Measurements from ENCODE around the gene FAM110C.
A peak's percentile ranks its signal among the peaks of the same experiment; 100 is the strongest.

FAM110C gene

DNA sequence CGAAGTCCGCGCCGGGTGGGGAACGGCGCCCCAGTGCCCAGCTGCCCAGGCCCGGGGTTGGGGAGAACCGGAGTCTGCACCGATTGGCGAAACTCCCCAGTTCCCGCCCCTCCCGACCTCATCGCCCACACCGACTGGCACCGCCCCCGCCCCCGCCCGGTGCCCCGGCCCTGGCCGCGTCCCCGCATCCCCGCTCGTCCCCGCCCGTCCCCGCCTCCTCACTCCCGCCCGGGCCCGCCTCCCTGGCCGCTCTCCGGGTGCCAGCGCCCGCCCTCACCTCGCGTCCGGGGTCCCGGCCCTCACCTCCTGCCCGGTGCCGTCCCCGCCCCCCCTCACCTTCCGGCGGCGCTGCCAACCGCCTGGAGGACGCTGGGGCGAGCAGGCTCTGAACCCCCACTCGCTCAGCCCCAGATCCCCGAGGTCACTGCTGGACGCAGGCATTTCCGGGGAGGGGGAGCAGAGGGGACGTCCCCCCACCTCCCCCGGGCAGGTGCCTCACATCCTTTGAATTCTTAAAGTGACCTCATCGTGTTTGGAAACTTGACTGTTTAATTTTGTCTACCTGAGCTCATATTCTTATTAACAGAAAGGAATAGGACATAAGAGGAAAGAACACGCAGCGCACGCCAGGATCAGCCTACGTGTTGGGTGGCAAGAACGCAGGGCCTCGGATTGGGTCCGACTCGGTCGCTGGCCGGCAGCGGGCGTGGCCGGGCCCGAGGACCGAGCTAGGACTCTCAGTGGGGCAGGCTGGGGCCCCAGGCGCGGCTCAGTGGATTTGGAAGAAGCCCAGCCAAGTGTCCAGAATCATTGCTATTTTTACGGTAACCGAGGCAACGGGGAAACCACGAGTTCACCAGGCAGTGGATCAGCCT is at the start of gene FAM110C:
Gene FAM110C (minus strand): TSS at position 35 of the 875 bp plus-strand sequence. CDS start 120 bp downstream, outside the sequence.
- H3K27ac ChIP-seq (ENCODE audit: low read depth, low read length), result no peak within 1 kb of the TSS
- H3K27me3 ChIP-seq (ENCODE audit: control insufficient read depth in 5 of 5, insufficient read depth in 4 of 5, low read length in 5 of 5), result peaks cover 17 to 39% (median 29%) of the 10 kb centered on the region in 5 donors

GRCh38 chr2:92326-92725 is 46.0 kb upstream of the FAM110C start:
- Histone ChIP-seq H3K9ac (ENCODE audit: low read length in 5 of 5) (no peak overlapping the region), H3K4me1 (ENCODE audit: control insufficient read depth in 5 of 5, insufficient read depth in 5 of 5, low read length in 5 of 5) (no peaks in the 10 kb centered on the region), H3K27ac (ENCODE audit: low read depth, low read length) (no peak overlapping the region), H3K4me3 (ENCODE audit: low read depth in 1 of 5, low read length in 5 of 5) (no peak overlapping the region), H3K9me3 (ENCODE audit: control insufficient read depth in 5 of 5, low read length in 5 of 5) (peaks cover 0 to 3% (median 0%) of the 10 kb centered on the region in 5 donors), H3K36me3 (ENCODE audit: control insufficient read depth in 5 of 5, insufficient read depth in 5 of 5, low read length in 5 of 5) (no peaks in the 10 kb centered on the region), H3K27me3 (ENCODE audit: control insufficient read depth in 5 of 5, insufficient read depth in 4 of 5, low read length in 5 of 5) (peaks cover 0 to 3% (median 0%) of the 10 kb centered on the region in 5 donors)

More for the DNA sequence above, at the start of gene FAM110C:
- H3K36me3 ChIP-seq (ENCODE audit: control insufficient read depth in 5 of 5, insufficient read depth in 5 of 5, low read length in 5 of 5), result no peaks in the 10 kb centered on the region
- peak within 1 kb of the TSS in 1 of 5 donors; percentile 52 for H3K9ac ChIP-seq (ENCODE audit: low read length in 5 of 5)
- peaks cover 0 to 3% (median 0%) of the 10 kb centered on the region in 5 donors for H3K9me3 ChIP-seq (ENCODE audit: control insufficient read depth in 5 of 5, low read length in 5 of 5)
- H3K4me1 ChIP-seq (ENCODE audit: control insufficient read depth in 5 of 5, insufficient read depth in 5 of 5, low read length in 5 of 5), result peaks cover 0 to 28% (median 18%) of the 10 kb centered on the region in 5 donors
- peak within 1 kb of the TSS in 4 of 5 donors; percentile 39 to 66 (median 48) for H3K4me3 ChIP-seq (ENCODE audit: low read depth in 1 of 5, low read length in 5 of 5)

- Histone ChIP-seq H3K27ac (ENCODE audit: low read depth, low read length) (no peak overlapping the region), H3K27me3 (ENCODE audit: control insufficient read depth in 5 of 5, insufficient read depth in 4 of 5, low read length in 5 of 5) (peaks cover 0 to 3% (median 0%) of the 10 kb centered on the region in 5 donors), H3K9me3 (ENCODE audit: control insufficient read depth in 5 of 5, low read length in 5 of 5) (peaks cover 0 to 3% (median 0%) of the 10 kb centered on the region in 5 donors), H3K36me3 (ENCODE audit: control insufficient read depth in 5 of 5, insufficient read depth in 5 of 5, low read length in 5 of 5) (no peaks in the 10 kb centered on the region), H3K4me1 (ENCODE audit: control insufficient read depth in 5 of 5, insufficient read depth in 5 of 5, low read length in 5 of 5) (no peaks in the 10 kb centered on the region), H3K9ac (ENCODE audit: low read length in 5 of 5) (no peak overlapping the region), H3K4me3 (ENCODE audit: low read depth in 1 of 5, low read length in 5 of 5) (no peak overlapping the region)
Measured at GRCh38 chr2:90645-91312, 44.5 kb upstream of the FAM110C start.

- H3K36me3 ChIP-seq (ENCODE audit: control insufficient read depth in 5 of 5, insufficient read depth in 5 of 5, low read length in 5 of 5), result no peaks in the 10 kb centered on the region
- peaks cover 0 to 5% (median 0%) of the 10 kb centered on the region in 5 donors for H3K27me3 ChIP-seq (ENCODE audit: control insufficient read depth in 5 of 5, insufficient read depth in 4 of 5, low read length in 5 of 5)
- no peak overlapping the region for H3K4me3 ChIP-seq (ENCODE audit: low read depth in 1 of 5, low read length in 5 of 5)
- no peaks in the 10 kb centered on the region for H3K4me1 ChIP-seq (ENCODE audit: control insufficient read depth in 5 of 5, insufficient read depth in 5 of 5, low read length in 5 of 5)
- no peaks in the 10 kb centered on the region for H3K9me3 ChIP-seq (ENCODE audit: control insufficient read depth in 5 of 5, low read length in 5 of 5)
- H3K27ac ChIP-seq (ENCODE audit: low read depth, low read length), result no peak overlapping the region
- no peak overlapping the region for H3K9ac ChIP-seq (ENCODE audit: low read length in 5 of 5)
Measured at GRCh38 chr2:85761-86160, 39.5 kb upstream of the FAM110C start.

DNA sequence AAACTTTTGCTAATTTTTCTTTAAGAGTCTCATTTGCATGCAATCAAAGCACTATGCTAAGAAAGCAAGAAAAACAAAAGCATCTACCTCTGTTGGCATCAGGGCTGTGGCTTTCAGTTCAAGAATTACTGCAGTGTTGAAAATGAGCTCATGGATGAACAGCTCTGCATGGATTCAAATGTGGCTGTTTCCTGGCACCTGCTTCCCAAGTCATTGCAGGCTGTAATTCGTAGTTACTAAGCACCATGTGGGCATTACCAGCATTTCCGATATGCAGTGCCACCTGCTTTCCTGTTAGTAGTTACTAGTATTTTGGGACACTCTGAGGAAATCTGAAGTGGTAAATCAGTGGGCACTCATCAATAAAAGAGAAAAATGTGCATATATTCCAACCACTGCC is 37.8 kb upstream of the FAM110C start:
- no peaks in the 10 kb centered on the region for H3K9me3 ChIP-seq (ENCODE audit: control insufficient read depth in 5 of 5, low read length in 5 of 5)
- H3K36me3 ChIP-seq (ENCODE audit: control insufficient read depth in 5 of 5, insufficient read depth in 5 of 5, low read length in 5 of 5), result no peaks in the 10 kb centered on the region
- no peaks in the 10 kb centered on the region for H3K4me1 ChIP-seq (ENCODE audit: control insufficient read depth in 5 of 5, insufficient read depth in 5 of 5, low read length in 5 of 5)
- no peak overlapping the region for H3K27ac ChIP-seq (ENCODE audit: low read depth, low read length)
- no peak overlapping the region for H3K9ac ChIP-seq (ENCODE audit: low read length in 5 of 5)
- no peak overlapping the region for H3K4me3 ChIP-seq (ENCODE audit: low read depth in 1 of 5, low read length in 5 of 5)
- peaks cover 0 to 7% (median 5%) of the 10 kb centered on the region in 5 donors for H3K27me3 ChIP-seq (ENCODE audit: control insufficient read depth in 5 of 5, insufficient read depth in 4 of 5, low read length in 5 of 5)

DNA sequence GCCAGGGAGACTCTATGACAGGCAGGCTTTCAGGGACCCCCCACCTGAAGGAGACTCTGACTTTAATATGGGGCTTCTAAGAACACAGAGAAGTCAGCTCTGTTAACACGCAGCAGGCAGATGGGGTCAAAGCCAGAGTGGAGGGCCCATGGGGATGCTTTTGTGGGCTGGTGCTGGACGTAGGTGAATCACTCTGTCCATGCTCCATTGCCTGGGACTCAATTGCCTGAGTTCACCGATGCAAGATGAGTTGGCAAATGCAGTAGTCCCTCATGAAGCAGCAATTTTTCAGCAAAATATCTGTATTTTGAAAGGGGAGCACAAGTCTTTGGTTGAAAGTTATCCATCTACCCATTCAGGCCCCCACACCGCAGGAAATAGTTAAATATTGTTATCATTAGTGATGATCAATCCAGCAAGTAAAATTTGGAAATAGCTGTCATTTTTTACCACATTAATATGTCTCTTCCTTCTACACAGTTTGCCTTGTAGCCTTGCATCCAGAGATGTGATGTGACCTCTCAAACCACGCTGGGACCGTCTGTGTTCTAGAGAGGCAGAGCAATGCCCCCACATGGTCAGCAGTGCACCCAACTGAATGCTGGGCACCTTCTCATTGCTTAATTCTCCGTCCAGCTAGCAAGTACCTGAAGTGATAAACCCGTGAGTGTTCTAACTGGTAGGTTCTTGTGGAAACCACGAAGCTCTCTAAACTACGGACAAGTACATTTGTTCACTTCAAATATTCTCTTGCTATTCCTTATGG is 34.8 kb upstream of the FAM110C start:
- Histone ChIP-seq H3K4me1 (ENCODE audit: control insufficient read depth in 5 of 5, insufficient read depth in 5 of 5, low read length in 5 of 5) (no peaks in the 10 kb centered on the region), H3K4me3 (ENCODE audit: low read depth in 1 of 5, low read length in 5 of 5) (no peak overlapping the region)

GRCh38 chr2:80378-80777 is 34.1 kb upstream of the FAM110C start:
- H3K9me3 ChIP-seq (ENCODE audit: control insufficient read depth in 5 of 5, low read length in 5 of 5), result peaks cover 0 to under 1% (median 0%) of the 10 kb centered on the region in 5 donors
- no peak overlapping the region for H3K27ac ChIP-seq (ENCODE audit: low read depth, low read length)
- no peaks in the 10 kb centered on the region for H3K4me1 ChIP-seq (ENCODE audit: control insufficient read depth in 5 of 5, insufficient read depth in 5 of 5, low read length in 5 of 5)
- no peak overlapping the region for H3K9ac ChIP-seq (ENCODE audit: low read length in 5 of 5)
- peaks cover 0 to 7% (median 5%) of the 10 kb centered on the region in 5 donors for H3K27me3 ChIP-seq (ENCODE audit: control insufficient read depth in 5 of 5, insufficient read depth in 4 of 5, low read length in 5 of 5)
- no peak overlapping the region for H3K4me3 ChIP-seq (ENCODE audit: low read depth in 1 of 5, low read length in 5 of 5)
- H3K36me3 ChIP-seq (ENCODE audit: control insufficient read depth in 5 of 5, insufficient read depth in 5 of 5, low read length in 5 of 5), result no peaks in the 10 kb centered on the region

More for the DNA sequence above, 34.8 kb upstream of the FAM110C start:
- no peak overlapping the region for H3K9ac ChIP-seq (ENCODE audit: low read length in 5 of 5)
- H3K27me3 ChIP-seq (ENCODE audit: control insufficient read depth in 5 of 5, insufficient read depth in 4 of 5, low read length in 5 of 5), result peaks cover 0 to 7% (median 5%) of the 10 kb centered on the region in 5 donors
- H3K36me3 ChIP-seq (ENCODE audit: control insufficient read depth in 5 of 5, insufficient read depth in 5 of 5, low read length in 5 of 5), result no peaks in the 10 kb centered on the region
- no peak overlapping the region for H3K27ac ChIP-seq (ENCODE audit: low read depth, low read length)
- no peaks in the 10 kb centered on the region for H3K9me3 ChIP-seq (ENCODE audit: control insufficient read depth in 5 of 5, low read length in 5 of 5)

GRCh38 chr2:71309-72035 is 25.2 kb upstream of the FAM110C start:
- H3K4me3 ChIP-seq (ENCODE audit: low read depth in 1 of 5, low read length in 5 of 5), result no peak overlapping the region
- no peak overlapping the region for H3K9ac ChIP-seq (ENCODE audit: low read length in 5 of 5)
- peaks cover 2 to 5% (median 4%) of the 10 kb centered on the region in 5 donors for H3K9me3 ChIP-seq (ENCODE audit: control insufficient read depth in 5 of 5, low read length in 5 of 5)
- peaks cover 0 to 5% (median 0%) of the 10 kb centered on the region in 5 donors for H3K4me1 ChIP-seq (ENCODE audit: control insufficient read depth in 5 of 5, insufficient read depth in 5 of 5, low read length in 5 of 5)
- peaks cover 0 to 4% (median 0%) of the 10 kb centered on the region in 5 donors for H3K27me3 ChIP-seq (ENCODE audit: control insufficient read depth in 5 of 5, insufficient read depth in 4 of 5, low read length in 5 of 5)
- no peaks in the 10 kb centered on the region for H3K36me3 ChIP-seq (ENCODE audit: control insufficient read depth in 5 of 5, insufficient read depth in 5 of 5, low read length in 5 of 5)
- H3K27ac ChIP-seq (ENCODE audit: low read depth, low read length), result no peak overlapping the region

All from subcutaneous abdominal adipose tissue (tissue), 5 donors.